Panc1 (cell line): ENCODE results near the gene CXCR1.

ENCODE experiments used
- CTCF ChIP-seq: fragments of 450-650 bp; IDR thresholded peaks from 2 replicates; pipeline ENCODE4 v1.5.1; 2017; ENCODE audit warnings: mild to moderate bottlenecking
- POLR2AphosphoS5 ChIP-seq: IDR thresholded peaks from 2 replicates; pipeline ENCODE4 v1.6.1; 2012; ENCODE audit warnings: mild to moderate bottlenecking, low read depth, low read length, moderate library complexity
- SIN3A ChIP-seq: IDR thresholded peaks from 2 replicates; pipeline ENCODE4 v1.6.1; 2012; ENCODE audit warnings: low read depth, mild to moderate bottlenecking, low read length, moderate library complexity, borderline replicate concordance; ENCODE audit not compliant: insufficient read depth
- TF ChIP-seq, protein P1 (sequence below), 2 experiments: IDR thresholded peaks; 2 replicates each; pipeline ENCODE4 v1.6.1; 2011 to 2012; ENCODE audit warnings: low read depth in 2 of 2, control low read depth in 1 of 2, low read length in 1 of 2, mild to moderate bottlenecking in 1 of 2, moderate library complexity in 1 of 2; ENCODE audit not compliant: insufficient read depth in 1 of 2

DNA sequence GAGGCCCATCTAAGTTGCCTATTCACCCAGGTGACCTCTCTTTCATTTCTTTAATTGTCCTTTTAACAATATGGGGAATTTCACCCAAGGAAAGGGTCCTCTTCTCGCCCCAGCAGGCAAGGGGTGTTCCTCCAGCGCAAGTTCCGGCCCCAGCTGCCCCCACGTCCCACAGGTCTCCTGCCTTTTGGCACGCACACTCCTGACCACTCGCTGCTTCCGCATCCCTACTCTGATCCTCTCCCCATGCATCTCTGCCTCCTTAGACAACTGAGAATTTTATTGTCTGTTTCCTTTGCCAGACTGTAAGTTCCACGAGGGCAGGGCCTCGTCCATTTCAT, 49.5 kb upstream of the CXCR1 start:
- TF ChIP-seq CTCF = no peak
- TF ChIP-seq SIN3A = no peak
- TF ChIP-seq POLR2AphosphoS5 = no peak
- TF ChIP-seq, protein P1, sequence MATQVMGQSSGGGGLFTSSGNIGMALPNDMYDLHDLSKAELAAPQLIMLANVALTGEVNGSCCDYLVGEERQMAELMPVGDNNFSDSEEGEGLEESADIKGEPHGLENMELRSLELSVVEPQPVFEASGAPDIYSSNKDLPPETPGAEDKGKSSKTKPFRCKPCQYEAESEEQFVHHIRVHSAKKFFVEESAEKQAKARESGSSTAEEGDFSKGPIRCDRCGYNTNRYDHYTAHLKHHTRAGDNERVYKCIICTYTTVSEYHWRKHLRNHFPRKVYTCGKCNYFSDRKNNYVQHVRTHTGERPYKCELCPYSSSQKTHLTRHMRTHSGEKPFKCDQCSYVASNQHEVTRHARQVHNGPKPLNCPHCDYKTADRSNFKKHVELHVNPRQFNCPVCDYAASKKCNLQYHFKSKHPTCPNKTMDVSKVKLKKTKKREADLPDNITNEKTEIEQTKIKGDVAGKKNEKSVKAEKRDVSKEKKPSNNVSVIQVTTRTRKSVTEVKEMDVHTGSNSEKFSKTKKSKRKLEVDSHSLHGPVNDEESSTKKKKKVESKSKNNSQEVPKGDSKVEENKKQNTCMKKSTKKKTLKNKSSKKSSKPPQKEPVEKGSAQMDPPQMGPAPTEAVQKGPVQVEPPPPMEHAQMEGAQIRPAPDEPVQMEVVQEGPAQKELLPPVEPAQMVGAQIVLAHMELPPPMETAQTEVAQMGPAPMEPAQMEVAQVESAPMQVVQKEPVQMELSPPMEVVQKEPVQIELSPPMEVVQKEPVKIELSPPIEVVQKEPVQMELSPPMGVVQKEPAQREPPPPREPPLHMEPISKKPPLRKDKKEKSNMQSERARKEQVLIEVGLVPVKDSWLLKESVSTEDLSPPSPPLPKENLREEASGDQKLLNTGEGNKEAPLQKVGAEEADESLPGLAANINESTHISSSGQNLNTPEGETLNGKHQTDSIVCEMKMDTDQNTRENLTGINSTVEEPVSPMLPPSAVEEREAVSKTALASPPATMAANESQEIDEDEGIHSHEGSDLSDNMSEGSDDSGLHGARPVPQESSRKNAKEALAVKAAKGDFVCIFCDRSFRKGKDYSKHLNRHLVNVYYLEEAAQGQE (IDR thresholded peaks at IDR 0.05; ENCODE audit: insufficient read depth in 1 of 2, low read depth in 2 of 2, low read length in 1 of 2) = no peak
